Keratinocyte (primary cell): ENCODE results near the gene SGSM1. TPM values are rescaled to one million over a fixed set of nuclear protein-coding genes. Genes with fewer than 3 reads are reported as not detected.
"Not testable (repeated sequence)": the region's sequence is repeated elsewhere in the genome, so short reads cannot be mapped to it uniquely, and the experiment has no call there.

ENCODE experiments used
- DNase-seq: peaks from one replicate; pipeline ENCODE4 v3.0.0-alpha.2; 2011; ENCODE audit warnings: low read depth, missing footprints, low spot score
- FAIRE-seq: peaks from 2 replicates; lab custom pipeline; 2011; peaks lifted over from hg19 to GRCh38; lab: Jason Lieb, UNC
- H2AFZ ChIP-seq: 2 replicates; pipeline ENCODE4 v1.6.0; 2012; ENCODE audit warnings: low read length, control low read depth, inconsistent platforms; ENCODE audit not compliant: control insufficient read depth
- H3K27ac ChIP-seq: 2 replicates; pipeline ENCODE4 v1.5.1; 2011; ENCODE audit warnings: low read length; ENCODE audit not compliant: control insufficient read depth, insufficient read depth
- H3K27me3 ChIP-seq: 3 replicates; pipeline ENCODE4 v1.6.0; 2011; ENCODE audit warnings: low read length; ENCODE audit not compliant: control insufficient read depth, insufficient read depth; ENCODE audit errors: extremely low read depth
- H3K36me3 ChIP-seq, 2 experiments: 2 replicates in 1 of 2; 3 replicates in 1 of 2; pipeline ENCODE4 v1.5.1; 2011; ENCODE audit warnings: low read length in 2 of 2, mild to moderate bottlenecking in 1 of 2; ENCODE audit not compliant: control insufficient read depth in 2 of 2, insufficient read depth in 2 of 2; ENCODE audit errors: extremely low read depth in 1 of 2
- H3K4me1 ChIP-seq: 3 replicates; pipeline ENCODE4 v1.5.1; 2011; ENCODE audit warnings: low read length; ENCODE audit not compliant: control insufficient read depth, insufficient read depth; ENCODE audit errors: extremely low read depth
- H3K4me2 ChIP-seq: 3 replicates; pipeline ENCODE4 v1.6.0; 2011; ENCODE audit warnings: low read depth, low read length; ENCODE audit not compliant: control insufficient read depth, insufficient read depth; ENCODE audit errors: extremely low read depth
- H3K4me3 ChIP-seq, 3 experiments: fragments of 200-600 bp in 1 of 3; sonication (generic) in 1 of 3; 2 replicates in 2 of 3; 3 replicates in 1 of 3; pipeline ENCODE4 v1.5.1; 2011 to 2016; ENCODE audit warnings: low read length in 3 of 3, mild to moderate bottlenecking in 3 of 3, control low read depth in 2 of 3, inconsistent platforms in 1 of 3, low read depth in 1 of 3, mixed read lengths in 1 of 3, mixed run types in 1 of 3, moderate library complexity in 1 of 3; ENCODE audit not compliant: control insufficient read depth in 2 of 3, insufficient read depth in 2 of 3; ENCODE audit errors: extremely low read depth in 1 of 3
- H3K79me2 ChIP-seq: 2 replicates; pipeline ENCODE4 v1.6.0; 2012; ENCODE audit warnings: low read length; ENCODE audit not compliant: control insufficient read depth, insufficient read depth
- H3K9ac ChIP-seq: 3 replicates; pipeline ENCODE4 v1.6.0; 2011; ENCODE audit warnings: low read length; ENCODE audit not compliant: control insufficient read depth, insufficient read depth; ENCODE audit errors: extremely low read depth
- H3K9me1 ChIP-seq: 3 replicates; pipeline ENCODE4 v1.6.0; 2011; ENCODE audit warnings: low read length; ENCODE audit not compliant: control insufficient read depth, insufficient read depth; ENCODE audit errors: extremely low read depth
- H3K9me3 ChIP-seq: 2 replicates; pipeline ENCODE4 v1.5.1; 2012; ENCODE audit warnings: low read depth, low read length; ENCODE audit not compliant: control insufficient read depth
- H4K20me1 ChIP-seq: 3 replicates; pipeline ENCODE4 v1.6.0; 2011; ENCODE audit warnings: low read length; ENCODE audit not compliant: control insufficient read depth, insufficient read depth; ENCODE audit errors: extremely low read depth
- EZH2 ChIP-seq: IDR thresholded peaks from one replicate; pipeline ENCODE4 v1.6.1; 2012; ENCODE audit warnings: inconsistent platforms, mild to moderate bottlenecking, low read length, moderate library complexity
- dilution Hi-C: fragments of 300-500 bp; cut with MboI; formaldehyde crosslinking; loops from one replicate; pipeline ENCODE4 v1.7.0; 2020; ENCODE audit warnings: low sequenced_read_pairs; ENCODE audit not compliant: extremely low pct_ligation_motif_present
- polyA plus RNA-seq, 5 experiments: library from polyadenylated mRNA; depleted of rRNA in 3 of 5; stranded (reverse) in 3 of 5; stranded (forward) in 1 of 5; unstranded in 1 of 5; fragments of >200 nt; gene quantifications; 1 replicate in 1 of 5; 2 replicates in 3 of 5; 3 replicates in 1 of 5; pipeline versions ENCODE4 v1.2.1 to v1.2.3, GENCODE V29; 2011 to 2012; ENCODE audit warnings: missing spikeins in 2 of 5, low read depth in 1 of 5, low replicate concordance in 1 of 5
- TF ChIP-seq, protein P1 (sequence below), 3 experiments: IDR thresholded peaks in 1 of 3; conservative IDR thresholded peaks in 1 of 3; optimal IDR thresholded peaks in 1 of 3; 2 replicates in 2 of 3; 3 replicates in 1 of 3; pipeline versions ENCODE3 to v1.5.1; 2011; ENCODE audit warnings: low read length in 3 of 3, mild to moderate bottlenecking in 3 of 3, moderate library complexity in 2 of 3, control low read depth in 1 of 3, inconsistent platforms in 1 of 3; ENCODE audit not compliant: insufficient read depth in 2 of 3; ENCODE audit errors: extremely low read depth in 1 of 3

The SGSM1 gene
- polyA plus RNA-seq, 1 donor (not counting 4 experiments of a cell fraction or from before 2014, with no cell fraction given) = not detected

DNA sequence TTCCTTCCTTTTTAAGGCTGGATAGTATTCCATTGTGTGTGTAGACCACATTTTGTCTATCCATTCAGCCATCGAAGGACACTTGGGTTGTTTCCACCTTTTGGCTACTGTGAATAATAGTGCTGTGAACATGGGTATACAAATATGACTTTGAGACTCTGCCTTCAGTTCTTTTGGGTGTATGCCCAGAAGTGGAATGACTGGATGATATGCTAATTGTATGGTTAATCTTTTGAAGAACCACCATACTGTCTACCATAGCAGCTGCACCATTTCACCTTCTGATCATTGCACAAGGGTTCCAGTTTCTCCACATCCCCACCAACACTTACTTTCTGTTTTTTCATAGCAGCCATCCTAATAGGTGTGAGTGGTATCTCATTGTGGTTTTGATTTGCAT is 30.3 kb downstream of the SGSM1 start:
- Histone ChIP-seq H4K20me1 (no peaks in the 10 kb centered on the region), H3K4me2 (no peak overlapping the region), H3K9me1 (no peaks in the 10 kb centered on the region), H3K9me3 (no peaks in the 10 kb centered on the region), H3K27ac (no peak overlapping the region), H3K27me3 (no peaks in the 10 kb centered on the region), H3K79me2 (no peaks in the 10 kb centered on the region), H3K36me3 (no peaks in the 10 kb centered on the region), H3K9ac (no peak overlapping the region), H3K4me1 (no peaks in the 10 kb centered on the region), H3K4me3 (no peak overlapping the region), H2AFZ (no peak overlapping the region)
- no peak for DNase-seq
- no peak for FAIRE-seq
- dilution Hi-C loops = no loop called here
- TF ChIP-seq, protein P1, sequence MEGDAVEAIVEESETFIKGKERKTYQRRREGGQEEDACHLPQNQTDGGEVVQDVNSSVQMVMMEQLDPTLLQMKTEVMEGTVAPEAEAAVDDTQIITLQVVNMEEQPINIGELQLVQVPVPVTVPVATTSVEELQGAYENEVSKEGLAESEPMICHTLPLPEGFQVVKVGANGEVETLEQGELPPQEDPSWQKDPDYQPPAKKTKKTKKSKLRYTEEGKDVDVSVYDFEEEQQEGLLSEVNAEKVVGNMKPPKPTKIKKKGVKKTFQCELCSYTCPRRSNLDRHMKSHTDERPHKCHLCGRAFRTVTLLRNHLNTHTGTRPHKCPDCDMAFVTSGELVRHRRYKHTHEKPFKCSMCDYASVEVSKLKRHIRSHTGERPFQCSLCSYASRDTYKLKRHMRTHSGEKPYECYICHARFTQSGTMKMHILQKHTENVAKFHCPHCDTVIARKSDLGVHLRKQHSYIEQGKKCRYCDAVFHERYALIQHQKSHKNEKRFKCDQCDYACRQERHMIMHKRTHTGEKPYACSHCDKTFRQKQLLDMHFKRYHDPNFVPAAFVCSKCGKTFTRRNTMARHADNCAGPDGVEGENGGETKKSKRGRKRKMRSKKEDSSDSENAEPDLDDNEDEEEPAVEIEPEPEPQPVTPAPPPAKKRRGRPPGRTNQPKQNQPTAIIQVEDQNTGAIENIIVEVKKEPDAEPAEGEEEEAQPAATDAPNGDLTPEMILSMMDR (optimal IDR thresholded peaks at IDR 0.05 in 1 of 3, IDR thresholded peaks at IDR 0.05 in 1 of 3, conservative IDR thresholded peaks at IDR 0.05 in 1 of 3; ENCODE audit: extremely low read depth in 1 of 3, insufficient read depth in 2 of 3, low read length in 3 of 3) = no peak
- TF ChIP-seq EZH2 = no peak

DNA sequence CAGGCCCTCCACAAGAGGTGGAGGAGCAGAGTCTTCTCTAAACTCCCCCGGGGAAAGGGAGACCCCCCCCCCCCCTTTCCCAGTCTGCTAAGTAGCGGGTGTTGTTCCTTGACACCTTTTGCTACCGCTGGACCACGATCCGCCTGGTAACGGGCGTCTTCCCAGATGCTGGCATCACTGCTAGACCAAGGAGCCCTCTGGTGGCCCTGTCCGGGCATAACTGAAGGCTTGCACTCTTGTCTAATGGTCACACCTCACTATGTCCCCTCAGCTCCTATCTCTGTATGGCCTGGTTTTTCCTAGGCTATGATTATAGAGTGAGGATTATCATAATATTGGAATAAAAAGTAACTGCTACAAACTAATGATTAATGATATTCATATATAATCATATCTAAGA is 31.5 kb downstream of the SGSM1 start:
- H3K4me1 ChIP-seq, H3K4me3 ChIP-seq, DNase-seq, H4K20me1 ChIP-seq, H3K79me2 ChIP-seq, H3K27ac ChIP-seq, H3K36me3 ChIP-seq, dilution Hi-C loops, FAIRE-seq, H2AFZ ChIP-seq, H3K9me1 ChIP-seq, H3K27me3 ChIP-seq, H3K9ac ChIP-seq, H3K9me3 ChIP-seq, H3K4me2 ChIP-seq: not testable (repeated sequence)

DNA sequence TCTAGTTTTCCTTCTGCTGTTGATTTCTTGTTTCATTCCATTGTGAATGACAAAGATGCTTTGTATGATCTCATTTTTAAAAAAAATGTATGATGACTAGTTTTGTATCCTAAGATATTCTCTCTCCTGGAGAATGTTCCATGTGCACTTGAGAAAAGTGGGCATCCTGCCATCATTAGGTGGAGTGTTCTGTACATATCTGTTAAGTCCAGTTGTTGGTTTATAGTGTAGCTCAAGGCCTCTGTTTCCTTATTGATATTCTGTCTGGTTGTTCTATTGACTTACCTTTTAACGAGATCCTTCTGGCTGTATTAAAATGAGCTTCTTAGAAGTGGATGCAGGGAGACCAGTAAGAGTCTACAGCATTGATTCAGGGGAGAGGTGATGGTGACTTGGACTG is 35.2 kb downstream of the SGSM1 start:
- Histone ChIP-seq H3K4me2 (no peak overlapping the region), H3K9ac (no peak overlapping the region), H3K4me3 (no peak overlapping the region), H3K27ac (no peak overlapping the region), H3K9me1 (no peaks in the 10 kb centered on the region), H3K9me3 (no peaks in the 10 kb centered on the region), H3K27me3 (no peaks in the 10 kb centered on the region), H4K20me1 (no peaks in the 10 kb centered on the region), H3K4me1 (no peaks in the 10 kb centered on the region), H2AFZ (no peak overlapping the region), H3K79me2 (no peaks in the 10 kb centered on the region), H3K36me3 (no peaks in the 10 kb centered on the region)
- TF ChIP-seq, protein P1 (optimal IDR thresholded peaks at IDR 0.05 in 1 of 3, IDR thresholded peaks at IDR 0.05 in 1 of 3, conservative IDR thresholded peaks at IDR 0.05 in 1 of 3; ENCODE audit: extremely low read depth in 1 of 3, insufficient read depth in 2 of 3, low read length in 3 of 3) = no peak
- no peak for TF ChIP-seq EZH2
- no peak for FAIRE-seq
- DNase-seq = no peak
- dilution Hi-C loops = no loop called here
